ENCODE results near the gene TTC28.

The TTC28 gene

DNA sequence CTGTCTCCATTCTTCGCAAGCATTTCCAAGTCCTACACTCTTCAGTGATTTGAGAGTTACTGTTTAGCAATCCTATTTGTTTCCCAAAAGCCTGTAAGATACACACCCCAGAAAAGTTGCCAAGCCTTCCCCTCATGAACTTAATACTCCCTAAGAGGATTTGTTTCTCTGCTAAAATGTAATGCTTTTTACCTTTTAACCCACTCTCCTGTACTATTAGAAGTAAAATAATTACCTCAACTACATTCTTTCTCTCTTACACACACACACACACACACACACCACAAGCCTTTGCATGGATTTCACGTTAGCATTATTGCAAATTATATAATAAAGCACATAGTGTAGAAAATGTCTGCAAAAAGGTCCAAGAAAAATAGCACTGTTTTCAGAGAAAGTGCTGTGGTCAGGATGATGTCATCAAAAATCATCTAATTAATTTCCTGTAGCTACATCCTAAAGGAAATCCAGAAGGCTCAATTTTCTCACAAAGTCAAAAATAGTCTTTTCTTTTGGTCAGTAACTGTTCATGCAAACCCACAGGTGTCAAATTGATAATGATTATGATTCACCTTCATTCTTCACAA lies 396.5 kb downstream of the TTC28 start:
- no peak for DNase-seq (ENCODE audit: low read depth in 2 of 2)

DNA sequence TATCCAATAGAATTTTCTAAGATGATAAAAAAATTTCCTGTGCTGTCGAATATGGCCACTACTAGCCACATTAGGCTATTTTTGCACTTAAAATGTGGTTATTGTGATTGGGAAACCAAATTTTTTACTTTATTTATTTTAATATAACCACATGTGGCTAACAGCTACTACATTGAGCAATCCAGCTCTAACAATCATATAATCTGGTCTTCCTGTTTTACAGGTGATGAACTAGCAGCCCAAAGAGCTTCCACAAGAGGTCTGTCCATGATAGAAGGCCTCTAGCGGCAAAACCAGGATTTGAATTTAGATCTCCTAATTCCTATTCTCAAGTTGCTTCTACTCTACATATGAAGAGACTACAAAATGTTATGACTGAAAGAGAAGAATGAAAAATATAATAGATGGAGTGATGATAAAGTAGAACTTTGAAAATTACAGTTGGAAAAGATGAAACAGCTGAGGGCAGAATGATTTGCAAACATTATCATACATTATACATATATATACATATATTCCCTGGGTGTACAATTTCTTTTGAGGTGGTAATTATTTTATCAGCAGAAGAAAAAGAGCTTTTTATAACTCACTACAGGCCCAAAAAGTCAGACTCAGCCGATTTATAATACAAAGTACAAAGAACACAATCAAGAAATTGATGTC lies 397.1 kb downstream of the TTC28 start:
- no peak for DNase-seq (ENCODE audit: low read depth in 2 of 2)

DNA sequence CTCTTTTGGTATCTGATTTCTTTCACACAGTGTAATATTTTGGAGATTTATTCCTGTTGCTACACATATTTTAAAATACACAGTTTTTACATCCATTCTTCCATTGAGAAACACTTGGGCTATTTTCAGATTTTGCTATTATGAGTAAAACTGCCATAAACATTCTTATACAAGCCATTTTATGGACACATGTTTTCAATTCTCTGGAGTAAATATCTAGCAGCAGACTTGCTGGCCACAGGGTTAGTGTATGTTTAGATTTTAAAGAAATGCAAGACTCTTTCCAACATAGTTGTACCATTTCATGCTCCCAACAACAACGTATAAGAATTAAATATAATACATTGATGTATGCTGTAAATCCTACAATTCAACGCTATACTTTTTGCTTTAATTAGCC lies 399.8 kb downstream of the TTC28 start:
- DNase-seq (ENCODE audit: low read depth in 2 of 2): no peak

DNA sequence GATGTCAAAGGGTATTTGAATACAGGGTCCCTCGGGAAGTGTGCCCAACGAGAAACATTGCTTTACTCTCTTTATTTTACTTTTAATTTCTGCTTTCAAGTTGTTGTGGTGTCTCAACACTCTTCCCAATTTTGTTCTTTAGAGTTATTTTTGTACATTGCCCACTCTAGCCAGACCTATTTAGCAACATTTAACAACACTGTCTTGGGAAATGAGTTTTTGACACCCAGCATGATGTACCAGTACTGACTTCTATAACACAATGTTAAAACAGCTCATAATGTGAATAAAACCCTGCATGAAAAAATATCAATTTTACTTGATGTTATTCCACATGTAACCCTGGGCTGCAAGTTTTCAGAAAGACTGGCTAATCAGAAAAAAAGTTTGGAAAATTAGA lies 410.4 kb downstream of the TTC28 start:
- no peak for DNase-seq (ENCODE audit: low read depth in 2 of 2)

DNA sequence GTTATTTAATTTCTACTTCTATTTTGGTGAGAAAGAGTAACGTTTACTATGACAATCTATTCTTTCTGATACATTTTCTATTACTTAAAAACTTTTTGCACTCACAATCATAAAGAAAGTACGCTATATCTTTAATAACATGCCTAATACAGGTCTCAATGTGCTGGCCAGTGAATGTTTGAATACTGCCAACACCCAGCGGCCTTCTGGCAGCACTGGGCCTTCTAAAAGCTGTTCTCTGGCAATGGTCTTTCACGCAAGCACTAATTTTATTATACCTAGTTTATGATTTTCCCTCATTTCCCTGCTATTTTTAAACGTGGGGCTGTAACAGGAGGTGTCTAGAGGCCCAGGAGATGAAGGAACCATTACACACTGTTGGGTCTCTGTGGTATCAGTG lies 410.8 kb downstream of the TTC28 start:
- no peak for DNase-seq (ENCODE audit: low read depth in 2 of 2)

DNA sequence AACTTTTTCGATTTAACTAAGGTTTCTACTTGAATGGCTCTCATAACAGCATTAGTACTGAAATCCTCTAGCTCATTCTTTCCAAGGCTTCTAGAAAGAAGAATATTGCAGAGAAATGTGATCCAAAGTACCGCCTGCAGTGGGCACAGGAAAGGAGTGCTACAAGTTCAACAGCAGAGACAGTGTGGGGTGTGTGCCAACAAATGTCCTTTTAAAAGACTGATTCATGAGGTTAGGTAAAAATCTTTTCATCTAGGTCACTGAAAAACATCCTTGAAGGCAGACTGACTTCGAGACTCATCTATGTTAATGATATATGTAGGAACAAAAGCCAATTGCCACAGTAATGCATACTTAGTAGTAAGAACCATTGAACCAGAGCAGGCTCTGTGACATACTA lies 411.5 kb downstream of the TTC28 start:
- no peak for DNase-seq (ENCODE audit: low read depth in 2 of 2)

DNA sequence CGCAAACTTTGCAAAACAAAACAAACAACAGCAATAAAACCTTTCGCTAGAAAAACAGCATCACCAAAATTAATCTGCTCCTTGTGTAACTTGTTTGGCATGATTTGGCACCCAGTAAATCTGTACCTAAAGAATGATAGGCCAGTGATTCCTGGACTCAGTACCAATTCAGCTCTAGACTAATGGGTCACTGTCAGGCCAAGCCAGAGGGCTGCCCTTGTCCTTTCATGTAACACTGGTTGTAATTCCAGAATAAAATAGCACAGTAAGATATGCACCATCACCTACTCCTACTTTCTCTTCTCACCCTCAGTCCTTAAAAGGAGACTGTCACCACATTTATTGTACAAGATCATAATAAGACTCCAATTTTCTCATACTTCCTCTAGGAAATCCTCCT lies 419.0 kb downstream of the TTC28 start:
- no peak for DNase-seq (ENCODE audit: low read depth in 2 of 2)

DNA sequence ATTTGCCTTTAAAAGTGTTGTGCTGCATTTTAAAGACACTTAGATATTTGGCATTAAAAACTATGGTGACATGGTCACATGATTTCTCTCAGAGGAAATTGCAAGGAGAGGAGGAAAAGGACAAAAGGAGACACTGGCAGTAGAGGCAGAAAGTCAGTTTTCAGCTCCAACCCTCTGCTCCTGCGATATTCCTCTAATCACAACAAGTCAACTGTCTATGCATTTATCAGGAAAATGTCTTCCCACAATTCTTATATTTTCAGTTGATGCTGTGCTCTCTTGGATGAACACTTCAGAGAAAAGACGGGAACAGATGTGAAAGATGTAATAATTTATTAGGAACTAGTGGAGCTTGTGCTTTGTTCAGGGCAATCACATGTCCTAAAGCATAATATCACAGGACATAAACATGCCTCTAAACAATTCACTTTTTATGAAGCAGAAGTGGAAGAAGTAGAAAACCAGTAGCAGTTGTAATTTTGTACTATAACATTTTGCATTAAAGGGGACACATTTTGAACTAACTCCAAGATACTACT lies 419.8 kb downstream of the TTC28 start:
- DNase-seq (ENCODE audit: low read depth in 2 of 2): no peak

DNA sequence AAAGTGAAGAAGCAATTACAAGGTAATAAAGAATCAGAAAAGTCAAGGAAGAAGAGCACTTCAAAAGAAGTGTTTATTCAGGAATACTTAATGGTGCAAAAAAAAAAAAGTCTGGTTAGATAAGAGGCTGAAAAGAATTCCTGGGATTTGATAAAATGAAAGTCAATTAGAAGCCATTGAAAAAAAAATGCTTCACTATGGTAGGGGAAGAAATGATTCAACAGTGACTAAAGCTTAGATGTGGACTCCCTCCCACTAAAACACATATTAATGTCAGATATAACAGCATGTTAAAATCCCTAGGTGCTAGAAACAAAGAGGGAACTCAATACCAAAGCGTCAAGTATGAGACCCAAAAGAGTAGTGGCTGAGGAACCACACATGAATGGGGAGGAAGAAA lies 425.2 kb downstream of the TTC28 start:
- DNase-seq (ENCODE audit: low read depth in 2 of 2): no peak

DNA sequence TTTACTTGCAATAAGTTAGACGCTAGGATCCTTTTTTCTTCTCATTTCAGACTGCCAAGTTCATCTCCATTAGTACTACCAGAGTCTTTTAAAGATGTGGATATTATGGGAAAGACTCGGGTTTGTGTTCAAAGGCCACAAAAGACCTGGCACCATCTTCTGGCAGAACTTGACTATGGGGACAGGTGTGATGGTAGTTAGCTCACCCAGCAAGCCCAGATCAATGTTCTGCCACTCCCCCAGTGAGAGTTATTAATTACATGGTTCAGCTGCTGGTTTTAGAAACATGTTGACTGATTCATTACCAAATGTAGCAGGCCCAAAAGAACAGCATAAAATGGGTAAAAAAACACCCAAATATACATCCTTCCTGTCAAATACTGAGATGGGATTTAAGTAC lies 427.1 kb downstream of the TTC28 start:
- no peak for DNase-seq (ENCODE audit: low read depth in 2 of 2)

DNA sequence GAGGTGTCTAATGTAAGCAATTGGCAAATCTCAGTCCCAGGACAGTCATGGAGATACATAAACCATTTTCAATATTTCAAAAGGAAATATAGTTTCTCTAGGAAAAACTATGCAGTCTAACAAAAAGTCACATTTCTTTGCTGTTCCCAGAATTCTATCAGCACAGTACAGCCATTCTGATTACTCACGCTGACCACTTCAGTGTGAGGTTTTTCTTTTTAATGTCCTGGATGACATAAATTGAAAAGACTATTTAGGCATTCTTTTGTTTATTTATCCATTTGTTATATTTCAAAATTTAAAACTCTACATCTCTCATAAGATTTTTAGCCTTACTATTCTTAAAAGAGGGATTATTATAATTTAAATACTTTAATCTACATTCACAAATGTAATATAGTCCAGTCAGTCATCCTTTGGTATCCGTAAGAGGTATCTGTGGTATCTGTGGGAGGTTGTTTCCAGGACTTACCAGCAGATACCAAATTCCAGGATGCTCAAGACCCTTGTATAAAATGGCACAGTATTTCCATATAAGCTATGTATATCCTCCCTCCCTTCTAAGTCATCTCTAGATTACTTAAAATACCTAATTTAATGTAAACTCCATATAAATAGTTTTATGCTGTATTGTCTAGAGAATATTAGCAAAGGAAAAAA lies 429.5 kb downstream of the TTC28 start:
- no peak for DNase-seq (ENCODE audit: low read depth in 2 of 2)

DNA sequence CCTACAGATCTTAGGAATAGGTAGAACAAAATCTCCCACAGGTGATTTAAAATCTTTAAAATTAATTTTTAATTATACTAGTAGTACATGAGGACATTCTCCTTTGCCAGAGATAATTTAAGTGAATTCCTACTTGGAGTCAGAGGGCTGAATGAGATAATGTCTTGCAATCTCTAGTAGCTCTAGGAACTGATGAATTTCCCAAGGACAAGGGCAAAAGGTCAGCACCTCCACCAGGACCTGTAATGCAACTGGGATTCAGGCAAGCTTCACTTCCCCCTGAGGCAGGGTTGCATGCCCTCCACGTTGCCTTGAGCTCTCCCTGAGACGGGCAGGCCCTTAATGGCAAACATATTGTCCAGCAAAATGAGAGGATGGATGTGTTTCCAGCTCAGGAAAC lies 430.2 kb downstream of the TTC28 start:
- no peak for DNase-seq (ENCODE audit: low read depth in 2 of 2)

DNA sequence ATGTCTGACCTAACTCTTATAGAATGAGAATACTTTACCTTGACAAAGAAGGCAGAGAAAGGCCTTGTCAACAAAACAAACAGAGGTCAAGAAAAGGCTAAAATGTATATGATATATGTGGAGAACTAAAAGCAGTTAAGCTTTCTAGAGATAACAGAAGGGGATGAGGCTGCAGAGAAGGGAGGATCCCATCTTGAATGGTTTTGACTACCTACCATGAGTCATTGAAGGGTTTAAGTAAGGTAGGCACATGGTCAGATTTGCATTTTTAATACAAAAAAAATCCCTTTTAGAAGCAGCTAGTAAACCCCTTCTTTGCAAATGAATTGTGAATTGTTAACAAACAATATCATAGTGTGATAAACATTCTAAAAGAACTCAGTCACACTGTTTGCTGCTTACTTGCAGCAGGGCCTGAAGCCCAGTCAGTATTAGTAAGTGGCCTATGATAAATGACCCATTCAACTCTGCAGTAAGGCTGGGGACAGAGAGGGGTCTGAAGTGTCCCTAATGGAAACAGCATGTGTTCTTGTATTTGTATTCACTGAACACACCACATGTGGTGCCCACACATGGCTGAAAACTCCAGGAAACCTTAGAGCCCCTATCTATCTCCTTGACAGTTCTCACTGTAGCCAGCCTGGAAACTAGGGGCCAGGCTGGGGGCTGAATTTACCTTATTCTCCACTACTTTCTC lies 431.8 kb downstream of the TTC28 start:
- DNase-seq (ENCODE audit: low read depth in 2 of 2): no peak

DNA sequence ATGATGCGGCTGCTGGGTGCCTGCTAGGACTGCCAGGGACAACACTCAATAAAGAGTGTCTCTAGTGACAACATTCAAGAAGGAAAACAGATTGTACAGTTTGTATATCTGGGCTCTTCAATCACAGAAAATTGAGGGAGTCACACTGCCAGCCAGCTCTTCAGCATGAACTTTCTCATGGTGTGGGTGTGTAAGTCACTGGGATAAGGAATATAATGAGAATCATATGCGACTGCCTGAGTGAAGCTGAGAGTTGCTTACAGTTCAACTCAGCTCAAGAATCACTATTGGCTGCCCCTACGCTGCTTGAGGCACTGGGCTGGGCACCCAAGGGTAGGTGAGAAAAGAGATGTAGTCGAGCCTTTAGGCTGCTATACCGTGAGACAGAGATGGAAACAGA lies 432.5 kb downstream of the TTC28 start:
- no peak for DNase-seq (ENCODE audit: low read depth in 2 of 2)

DNA sequence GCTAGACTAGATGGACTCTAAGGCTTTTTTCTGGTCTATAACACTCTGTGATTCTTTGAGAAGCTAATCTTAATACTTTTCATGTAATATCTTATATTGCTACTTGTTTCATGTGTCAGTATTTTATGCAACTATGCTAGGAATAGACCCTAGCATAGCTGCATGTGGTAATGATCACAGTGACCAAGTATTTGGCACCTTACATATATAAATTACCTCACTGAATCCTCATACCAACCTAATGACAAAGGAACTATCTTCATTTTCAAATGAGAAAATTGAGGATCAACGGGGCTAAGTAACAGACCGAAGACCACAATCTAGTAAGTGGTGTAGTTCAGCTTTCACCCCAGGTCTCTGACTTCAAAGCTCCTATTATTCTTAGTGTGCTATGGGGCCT lies 433.2 kb downstream of the TTC28 start:
- no peak for DNase-seq (ENCODE audit: low read depth in 2 of 2)

DNA sequence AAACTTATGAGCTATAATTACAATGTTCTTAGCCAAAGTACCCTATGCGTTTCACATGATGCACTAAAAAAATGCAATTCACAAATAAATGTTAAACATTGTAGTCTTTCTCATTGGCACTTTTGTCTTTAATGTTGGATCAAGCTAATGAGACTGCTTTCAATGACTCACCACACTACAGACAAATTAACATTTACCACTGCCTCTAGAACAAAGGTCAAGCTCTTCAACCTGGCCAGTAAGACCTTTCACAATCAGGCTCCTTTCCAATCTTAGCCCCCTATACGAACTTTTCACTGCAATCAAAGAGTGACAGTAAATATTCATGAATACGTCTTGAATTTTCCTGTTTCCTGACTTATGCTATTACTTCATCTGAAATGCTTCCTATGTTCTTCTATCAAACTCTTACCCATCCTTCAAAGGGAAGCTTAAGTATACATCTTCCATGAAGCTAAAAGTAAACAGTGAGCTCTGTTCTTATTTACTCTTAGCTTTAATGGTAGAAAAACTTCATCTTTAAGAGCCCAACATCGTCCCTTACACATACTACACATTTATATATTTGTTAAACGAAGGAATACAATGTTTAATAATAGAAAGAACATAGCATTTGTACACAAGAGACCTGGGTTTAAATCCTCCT lies 433.9 kb downstream of the TTC28 start:
- no peak for DNase-seq (ENCODE audit: low read depth in 2 of 2)

DNA sequence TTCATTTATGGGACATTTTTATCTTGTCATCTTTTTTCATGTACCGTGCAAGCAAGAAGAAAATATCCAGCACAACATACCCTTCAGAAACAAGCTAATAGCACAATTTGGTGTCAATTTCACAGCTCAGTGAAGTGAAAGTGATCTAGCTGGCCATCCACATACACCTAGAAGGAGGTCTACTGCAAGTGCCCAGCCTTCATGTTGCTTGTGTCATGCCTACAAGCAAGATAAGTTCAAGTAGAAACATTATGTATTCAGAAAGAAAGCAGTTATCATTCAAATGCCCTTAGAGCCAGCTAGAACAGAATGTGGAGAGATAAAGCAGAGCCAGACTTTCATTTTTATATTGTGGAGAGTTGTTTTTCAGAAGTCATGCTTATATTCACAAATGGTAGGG lies 434.9 kb downstream of the TTC28 start:
- no peak for DNase-seq (ENCODE audit: low read depth in 2 of 2)

DNA sequence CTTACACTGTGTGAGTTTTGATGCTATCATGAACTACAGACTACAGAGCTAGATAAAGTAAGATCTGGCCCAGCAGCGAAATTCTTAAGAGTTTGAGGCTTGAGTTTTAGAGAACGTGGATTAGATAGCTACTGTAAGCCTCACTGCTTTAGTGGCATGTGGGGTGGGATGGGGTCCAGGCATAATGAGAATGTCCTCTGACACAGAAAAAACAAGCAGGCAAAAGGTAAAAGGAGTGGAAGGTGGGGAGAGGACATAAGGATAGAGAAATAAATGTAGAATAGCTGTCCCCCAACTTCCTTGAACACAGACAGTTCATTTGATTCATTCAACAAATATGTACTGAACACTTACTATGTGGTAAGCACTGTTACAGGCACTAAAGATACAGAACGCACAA lies 436.1 kb downstream of the TTC28 start:
- no peak for DNase-seq (ENCODE audit: low read depth in 2 of 2)

DNA sequence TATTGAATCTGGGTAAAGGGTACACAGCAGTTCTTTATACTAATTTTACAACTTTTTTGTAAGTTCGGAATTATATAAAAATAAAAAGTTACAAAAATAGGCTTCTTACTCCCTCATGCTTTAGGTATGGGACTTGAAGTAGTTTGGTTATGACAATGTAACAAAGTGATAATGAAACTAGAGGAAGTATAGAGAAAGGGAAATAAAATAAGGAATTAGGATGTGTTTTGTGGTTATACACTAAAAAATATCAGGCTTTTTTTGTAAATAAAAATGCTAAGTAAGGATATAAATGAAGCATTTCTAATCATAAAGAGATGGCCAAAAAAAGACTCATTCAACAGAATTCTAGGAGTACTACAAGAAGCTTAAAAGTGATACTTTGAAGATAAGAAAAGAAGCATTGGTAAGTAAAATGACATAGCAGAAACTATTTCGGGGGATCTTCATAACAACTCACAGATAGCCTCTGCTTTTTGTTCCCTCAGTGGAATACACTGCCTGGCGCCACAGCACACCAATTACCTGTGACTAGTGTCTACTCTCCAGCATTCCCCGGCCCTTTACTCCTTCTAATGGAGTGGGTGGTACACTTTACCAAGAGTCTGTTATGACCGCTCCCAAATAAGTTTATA lies 437.9 kb downstream of the TTC28 start:
- DNase-seq (ENCODE audit: low read depth in 2 of 2): no peak

DNA sequence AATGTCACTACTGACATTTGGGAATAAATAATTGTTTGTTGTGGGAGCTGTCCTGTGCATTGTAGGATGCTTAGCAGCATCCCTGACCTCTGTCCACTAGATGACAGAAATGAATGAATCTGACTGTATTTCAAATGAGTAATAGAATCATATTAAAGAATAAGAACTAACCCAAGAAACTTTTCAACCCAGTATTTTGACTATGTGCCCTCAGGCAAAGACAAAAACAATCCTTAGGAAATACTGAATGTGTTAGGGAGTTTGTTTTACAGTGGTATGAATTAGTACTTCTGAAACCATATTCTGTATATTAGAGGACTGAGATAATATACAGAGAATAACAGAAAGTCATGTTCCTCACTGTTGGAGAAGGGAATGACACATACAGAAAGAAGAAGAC lies 439.7 kb downstream of the TTC28 start:
- DNase-seq (ENCODE audit: low read depth in 2 of 2): no peak

DNA sequence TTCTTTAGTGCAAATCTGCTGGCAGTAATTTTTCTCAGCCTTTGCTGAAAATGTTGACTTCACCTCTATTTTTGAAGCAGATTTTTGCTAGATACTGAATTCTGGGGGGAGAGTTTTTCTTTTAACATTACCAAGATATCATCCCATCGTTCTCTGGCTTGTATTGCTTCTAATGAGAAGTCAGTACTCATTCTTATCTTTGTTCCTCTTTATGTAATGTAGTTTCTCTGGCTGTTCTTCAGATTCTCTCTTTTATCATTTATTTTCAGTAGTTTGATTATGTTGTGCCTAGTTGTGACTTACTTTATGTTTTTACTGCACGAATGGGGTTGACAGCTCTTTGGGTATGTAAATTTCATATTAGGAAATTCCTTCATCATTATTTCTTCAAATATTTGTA lies 441.9 kb downstream of the TTC28 start:
- no peak for DNase-seq (ENCODE audit: low read depth in 2 of 2)

DNA sequence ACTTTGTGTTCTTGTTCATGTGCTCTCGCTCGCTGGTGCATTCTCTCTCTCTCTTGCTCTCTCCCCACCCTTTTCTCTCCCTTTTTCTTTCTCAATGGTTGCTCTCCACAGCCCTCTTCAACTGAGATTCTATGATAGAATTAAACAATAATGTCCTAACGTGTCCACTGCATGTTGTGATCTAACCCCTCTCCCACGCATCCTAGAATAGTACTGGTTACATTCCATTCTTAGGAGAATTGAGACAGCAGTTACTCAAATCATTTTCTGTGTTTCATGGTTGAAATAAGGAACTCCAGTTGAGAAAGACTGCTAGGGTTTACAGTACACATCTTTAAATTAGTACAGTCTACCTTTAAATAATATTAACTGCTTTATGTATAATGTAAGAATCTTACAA lies 442.5 kb downstream of the TTC28 start:
- no peak for DNase-seq (ENCODE audit: low read depth in 2 of 2)
